MG63 (cell line): ENCODE measurements around the gene IGF1R. TPM values are rescaled to one million over a fixed set of nuclear protein-coding genes. Genes with fewer than 3 reads are reported as not detected.
A peak's percentile ranks its signal among the peaks of the same experiment; 100 is the strongest.

ENCODE experiments used
- DNase-seq: peaks from one replicate; pipeline ENCODE4 v3.0.0-alpha.2; 2020
- H3K27me3 ChIP-seq: fragments of 250-450 bp; sonication (Bioruptor Pico); 2 replicates; pipeline ENCODE4 v1.5.1; 2020; ENCODE audit warnings: mild to moderate bottlenecking, moderate library complexity
- H3K36me3 ChIP-seq: fragments of 250-450 bp; sonication (Bioruptor Pico); 2 replicates; pipeline ENCODE4 v1.5.1; 2020; ENCODE audit warnings: mild to moderate bottlenecking, moderate library complexity
- H3K4me3 ChIP-seq: fragments of 250-450 bp; sonication (Bioruptor Pico); 2 replicates; pipeline ENCODE4 v1.5.1; 2020; ENCODE audit warnings: mild to moderate bottlenecking, moderate library complexity
- H3K9me3 ChIP-seq: fragments of 250-450 bp; sonication (Bioruptor Pico); 2 replicates; pipeline ENCODE4 v1.5.1; 2020; ENCODE audit warnings: mild to moderate bottlenecking, moderate library complexity
- total RNA-seq: library from RNA; depleted of rRNA; stranded (reverse); fragments of >200 nt; shearing (Covaris generic); gene quantifications from 2 replicates; pipeline ENCODE4 v1.2.3, GENCODE V29; 2014; ENCODE audit warnings: low replicate concordance

The IGF1R gene
- total RNA-seq, 1 experiment from 2014 or later = 2.5 TPM

DNA sequence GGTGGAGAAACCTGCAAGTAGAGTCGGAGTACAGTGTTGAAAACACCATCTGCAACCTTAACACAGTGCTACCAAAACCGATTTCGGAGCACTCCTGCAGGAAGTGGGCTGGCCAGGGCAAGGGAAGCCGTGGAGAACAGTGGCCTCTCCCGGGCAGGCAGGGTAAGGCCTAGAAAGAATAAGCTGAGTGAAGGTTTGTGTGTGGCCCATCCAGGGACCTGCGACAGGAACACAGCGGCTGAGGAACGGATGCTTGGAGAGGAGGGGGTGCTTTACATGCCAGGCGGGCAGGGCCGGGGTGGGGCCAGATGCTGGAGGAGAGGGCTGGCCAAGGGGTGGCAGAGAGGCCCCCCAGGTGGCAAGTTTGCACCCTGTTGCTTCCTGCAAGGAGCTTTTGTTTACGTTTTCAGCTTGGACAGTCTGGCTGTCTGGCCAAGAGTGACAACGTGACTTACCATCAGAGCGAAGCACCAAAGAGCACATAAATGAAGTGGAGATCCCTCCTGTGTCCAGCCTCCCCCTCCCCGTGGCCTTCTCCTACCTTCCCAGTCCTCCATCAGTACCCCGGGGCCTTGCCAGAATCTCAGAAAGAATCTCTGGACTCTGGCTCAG, 202.7 kb downstream of the IGF1R start:
- DNase-seq = peak; percentile 60
- Histone ChIP-seq H3K27me3 (no peaks in the 10 kb centered on the region; the same call in 1 of the 2 replicates), H3K36me3 (no peaks in the 10 kb centered on the region), H3K4me3 (peak overlapping the region; percentile 61; the same call in 1 of the 2 replicates), H3K9me3 (no peaks in the 10 kb centered on the region)

- Histone ChIP-seq H3K27me3 (no peaks in the 10 kb centered on the region; the same call in 1 of the 2 replicates), H3K36me3 (no peaks in the 10 kb centered on the region), H3K4me3 (peak overlapping the region; percentile 61), H3K9me3 (no peaks in the 10 kb centered on the region)
- DNase-seq = peak; percentile 75
These were observed 204.8 kb downstream of the IGF1R start for GRCh38 chr15:98853161-98853560.

DNA sequence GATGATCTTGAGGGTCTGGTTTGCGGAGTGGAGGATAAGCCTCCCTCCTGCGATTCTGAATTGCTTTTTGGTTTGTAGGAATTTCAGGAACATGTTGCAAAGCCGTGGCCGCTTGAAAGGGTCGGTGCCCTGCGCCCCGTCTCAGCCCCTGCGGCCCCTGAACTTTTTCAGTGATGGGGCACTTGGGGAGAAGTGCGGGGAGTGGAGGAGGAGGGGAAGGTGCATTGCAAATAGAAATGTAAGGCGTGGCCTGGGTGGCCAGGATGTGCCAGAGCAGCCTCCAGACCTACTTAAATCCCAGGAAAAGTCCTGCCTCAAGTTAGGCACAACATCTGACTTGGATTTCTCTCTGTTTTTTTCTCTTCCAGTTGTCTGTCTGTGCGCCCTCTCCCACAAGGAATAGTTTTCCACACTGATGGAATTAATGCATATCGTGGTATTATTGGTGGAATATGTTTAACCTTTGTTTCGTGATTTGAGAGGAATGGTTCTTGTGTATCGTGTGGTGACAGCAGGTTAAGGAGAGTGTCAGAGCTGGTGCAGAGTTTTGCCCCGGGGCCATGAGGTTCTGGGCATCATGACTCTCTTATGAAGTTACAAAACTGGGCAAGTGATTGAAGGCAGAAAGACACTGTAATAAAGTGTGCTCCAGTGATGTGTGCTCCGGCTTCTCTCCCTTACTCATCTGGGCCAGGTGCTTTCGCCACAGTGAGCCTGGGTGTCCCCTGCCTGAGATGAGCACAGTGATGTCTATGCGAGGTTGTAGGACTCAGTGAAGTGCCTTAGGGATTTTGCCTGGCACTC, 205.5 kb downstream of the IGF1R start:
- H3K36me3 ChIP-seq = no peaks in the 10 kb centered on the region
- no peak overlapping the region; the same call in 1 of the 2 replicates for H3K4me3 ChIP-seq
- H3K9me3 ChIP-seq = no peaks in the 10 kb centered on the region
- no peak for DNase-seq
- no peaks in the 10 kb centered on the region; the same call in 1 of the 2 replicates for H3K27me3 ChIP-seq

- Histone ChIP-seq H3K9me3 (no peaks in the 10 kb centered on the region), H3K36me3 (no peaks in the 10 kb centered on the region), H3K27me3 (no peaks in the 10 kb centered on the region; the same call in 1 of the 2 replicates)
These were observed 206.2 kb downstream of the IGF1R start for GRCh38 chr15:98854496-98854895.

DNA sequence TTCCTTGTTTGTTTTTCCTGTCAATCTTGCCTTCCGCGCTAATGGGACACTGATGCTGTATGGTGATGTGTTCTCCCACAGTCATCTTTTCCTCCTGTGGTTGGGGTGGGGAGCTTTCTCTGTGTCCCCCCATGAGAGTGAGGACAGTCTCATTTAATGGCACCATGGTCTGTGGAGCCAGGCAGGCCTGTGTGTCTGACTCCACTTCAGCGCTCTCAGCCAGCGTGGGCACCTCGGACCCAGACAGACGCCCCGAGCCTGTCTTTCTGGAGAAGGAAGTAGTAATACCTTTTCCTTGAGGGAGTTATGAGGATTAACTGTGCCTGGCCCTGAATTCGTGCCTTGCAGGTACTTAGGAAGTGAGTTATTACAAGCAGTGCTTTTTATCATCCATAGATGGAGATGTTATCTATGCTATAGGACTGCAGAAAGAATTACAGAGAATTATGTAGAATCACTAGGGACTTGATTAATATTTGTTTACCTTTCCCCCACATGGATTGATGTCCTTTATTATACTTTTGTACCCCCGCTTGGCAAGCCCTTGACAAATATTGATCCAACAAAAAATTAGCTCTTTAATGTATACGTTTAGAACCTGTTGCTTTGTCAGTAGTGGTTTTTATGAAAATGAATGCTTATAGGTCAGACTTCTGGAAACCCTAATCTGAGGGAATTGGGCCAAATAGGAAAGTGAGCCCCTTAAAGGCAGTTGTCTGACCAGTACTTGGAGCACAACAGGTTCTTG, 206.9 kb downstream of the IGF1R start:
- no peak for DNase-seq
- no peaks in the 10 kb centered on the region for H3K36me3 ChIP-seq
- no peaks in the 10 kb centered on the region for H3K9me3 ChIP-seq
- H3K27me3 ChIP-seq = no peaks in the 10 kb centered on the region
- no peak overlapping the region for H3K4me3 ChIP-seq

More at GRCh38 chr15:98854496-98854895, 206.2 kb downstream of the IGF1R start:
- no peak overlapping the region for H3K4me3 ChIP-seq
- DNase-seq = no peak

DNA sequence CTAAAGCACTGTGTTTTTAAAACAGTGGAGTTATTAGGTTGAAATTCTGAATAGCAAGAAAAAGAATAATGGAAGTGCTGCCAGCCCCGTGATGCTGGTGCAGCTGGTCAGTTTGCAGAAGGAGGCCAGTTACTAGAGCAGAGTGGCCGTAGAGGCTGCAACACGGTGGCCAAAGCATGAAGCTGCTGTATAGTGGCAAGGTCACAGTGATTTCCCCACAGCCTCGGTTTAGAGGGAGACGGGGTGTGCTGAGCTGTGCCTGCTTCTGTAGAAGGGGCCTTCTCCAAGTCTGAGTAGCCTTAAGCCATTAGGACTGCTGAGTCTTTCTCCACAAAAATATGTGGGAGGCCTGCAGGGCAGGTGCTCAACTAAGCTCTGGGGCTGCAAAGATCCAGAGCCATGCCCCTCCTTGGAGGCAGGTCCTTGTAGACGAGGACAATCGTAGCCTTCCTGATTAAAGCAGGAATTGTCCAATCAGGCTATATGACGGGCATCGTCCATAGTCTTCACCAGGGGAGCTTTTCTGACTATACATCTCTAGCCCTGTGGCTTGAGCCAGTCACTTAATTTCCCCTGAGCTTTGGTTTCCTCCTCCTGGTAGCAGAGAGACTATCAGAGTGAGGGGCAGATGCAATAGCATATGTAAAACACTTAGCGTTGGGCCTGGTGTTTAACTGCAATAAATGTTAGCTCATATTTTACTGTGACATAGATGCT, 207.6 kb downstream of the IGF1R start:
- no peak overlapping the region for H3K4me3 ChIP-seq
- no peak for DNase-seq
- no peaks in the 10 kb centered on the region for H3K36me3 ChIP-seq
- H3K9me3 ChIP-seq = no peaks in the 10 kb centered on the region
- no peaks in the 10 kb centered on the region for H3K27me3 ChIP-seq

GRCh38 chr15:98856532-98856907, 208.2 kb downstream of the IGF1R start:
- H3K9me3 ChIP-seq = no peaks in the 10 kb centered on the region
- H3K4me3 ChIP-seq = no peak overlapping the region
- no peaks in the 10 kb centered on the region for H3K27me3 ChIP-seq
- H3K36me3 ChIP-seq = no peaks in the 10 kb centered on the region
- DNase-seq = peak; percentile 41

- Histone ChIP-seq H3K27me3 (no peaks in the 10 kb centered on the region), H3K9me3 (no peaks in the 10 kb centered on the region), H3K36me3 (no peaks in the 10 kb centered on the region), H3K4me3 (no peak overlapping the region)
- no peak for DNase-seq
These were observed 210.3 kb downstream of the IGF1R start for GRCh38 chr15:98858610-98859023.

GRCh38 chr15:98859149-98859548, 210.8 kb downstream of the IGF1R start:
- Histone ChIP-seq H3K4me3 (no peak overlapping the region), H3K9me3 (no peaks in the 10 kb centered on the region), H3K27me3 (no peaks in the 10 kb centered on the region), H3K36me3 (no peaks in the 10 kb centered on the region)
- DNase-seq = no peak

DNA sequence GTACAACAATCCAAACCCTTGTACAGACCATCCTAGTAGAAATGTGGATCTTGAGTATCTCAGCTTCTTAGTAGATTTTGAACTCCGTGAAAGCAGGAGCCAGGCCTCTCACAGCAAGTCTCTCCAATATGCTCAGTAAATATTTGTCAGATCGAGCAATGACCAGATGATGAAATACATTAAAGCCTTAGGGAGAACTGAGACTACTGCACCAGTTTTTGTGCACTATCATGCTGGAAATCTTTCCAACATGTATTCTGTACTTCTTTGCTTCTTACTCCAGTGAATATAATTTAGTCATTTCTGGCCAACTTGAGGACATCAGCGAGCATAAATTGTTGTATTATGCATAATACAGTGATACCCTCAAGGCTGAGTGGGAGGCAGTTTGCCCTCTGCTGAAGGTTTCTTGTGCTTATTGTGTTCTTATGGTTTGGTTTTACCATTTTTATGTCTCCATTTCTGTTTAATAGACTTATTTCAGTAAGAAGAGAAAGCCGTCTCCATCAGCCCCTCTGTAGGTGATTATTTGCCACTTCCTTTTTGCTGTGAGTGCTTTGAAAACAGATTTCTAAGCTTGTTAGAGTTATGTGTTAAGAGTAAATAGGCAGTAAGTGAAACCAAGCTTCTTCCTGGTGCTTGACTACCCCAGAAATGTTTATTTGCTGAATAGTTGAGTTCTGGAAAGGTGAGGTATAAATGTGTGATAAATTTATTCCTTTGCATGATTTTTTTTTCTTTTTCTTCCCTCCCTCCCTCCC, 212.1 kb downstream of the IGF1R start:
- H3K9me3 ChIP-seq = no peaks in the 10 kb centered on the region
- H3K4me3 ChIP-seq = no peak overlapping the region
- no peaks in the 10 kb centered on the region for H3K36me3 ChIP-seq
- no peak for DNase-seq
- no peaks in the 10 kb centered on the region for H3K27me3 ChIP-seq

DNA sequence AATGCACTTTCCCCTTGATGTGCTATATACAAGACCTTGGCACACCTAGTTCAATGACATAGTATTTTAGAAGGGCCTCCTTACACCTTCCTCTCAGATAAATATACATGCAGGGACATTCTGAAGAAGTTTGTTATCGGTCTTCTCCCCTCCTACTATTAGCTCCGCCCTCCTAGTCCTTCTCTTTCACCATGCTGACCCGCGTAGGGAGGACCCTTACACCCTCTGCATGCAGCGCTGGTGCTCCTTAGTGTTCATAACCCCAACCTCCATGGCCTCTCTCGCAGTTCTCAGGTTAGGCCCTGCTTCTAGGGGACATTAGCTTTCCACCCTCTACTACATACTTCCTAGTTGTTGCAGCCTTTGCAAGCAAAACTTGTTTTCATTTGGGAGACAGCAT, 212.8 kb downstream of the IGF1R start:
- H3K27me3 ChIP-seq = no peaks in the 10 kb centered on the region
- no peak overlapping the region for H3K4me3 ChIP-seq
- H3K9me3 ChIP-seq = no peaks in the 10 kb centered on the region
- DNase-seq = no peak
- no peaks in the 10 kb centered on the region for H3K36me3 ChIP-seq

DNA sequence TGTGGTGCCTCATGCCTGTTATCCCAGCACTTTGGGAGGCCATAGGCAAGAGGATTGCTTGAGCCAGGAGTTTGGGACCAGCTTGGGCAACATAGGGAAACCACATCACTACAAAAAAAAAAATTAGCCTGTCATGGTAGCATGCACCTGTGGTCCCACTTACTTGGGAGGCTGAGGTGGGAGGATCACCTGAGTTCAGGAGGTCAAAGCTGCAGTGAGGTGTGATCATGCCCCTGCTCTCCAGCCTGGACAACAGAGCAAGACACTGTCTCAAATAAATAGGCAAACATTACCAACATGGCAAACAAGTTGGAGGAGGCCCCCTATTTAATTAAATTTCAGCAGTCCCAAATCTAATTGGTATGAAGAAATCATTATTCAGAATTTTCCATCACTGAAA, 215.6 kb downstream of the IGF1R start:
- DNase-seq = no peak
- H3K4me3 ChIP-seq = no peak overlapping the region
- H3K27me3 ChIP-seq = no peaks in the 10 kb centered on the region
- no peaks in the 10 kb centered on the region for H3K36me3 ChIP-seq
- no peaks in the 10 kb centered on the region for H3K9me3 ChIP-seq

DNA sequence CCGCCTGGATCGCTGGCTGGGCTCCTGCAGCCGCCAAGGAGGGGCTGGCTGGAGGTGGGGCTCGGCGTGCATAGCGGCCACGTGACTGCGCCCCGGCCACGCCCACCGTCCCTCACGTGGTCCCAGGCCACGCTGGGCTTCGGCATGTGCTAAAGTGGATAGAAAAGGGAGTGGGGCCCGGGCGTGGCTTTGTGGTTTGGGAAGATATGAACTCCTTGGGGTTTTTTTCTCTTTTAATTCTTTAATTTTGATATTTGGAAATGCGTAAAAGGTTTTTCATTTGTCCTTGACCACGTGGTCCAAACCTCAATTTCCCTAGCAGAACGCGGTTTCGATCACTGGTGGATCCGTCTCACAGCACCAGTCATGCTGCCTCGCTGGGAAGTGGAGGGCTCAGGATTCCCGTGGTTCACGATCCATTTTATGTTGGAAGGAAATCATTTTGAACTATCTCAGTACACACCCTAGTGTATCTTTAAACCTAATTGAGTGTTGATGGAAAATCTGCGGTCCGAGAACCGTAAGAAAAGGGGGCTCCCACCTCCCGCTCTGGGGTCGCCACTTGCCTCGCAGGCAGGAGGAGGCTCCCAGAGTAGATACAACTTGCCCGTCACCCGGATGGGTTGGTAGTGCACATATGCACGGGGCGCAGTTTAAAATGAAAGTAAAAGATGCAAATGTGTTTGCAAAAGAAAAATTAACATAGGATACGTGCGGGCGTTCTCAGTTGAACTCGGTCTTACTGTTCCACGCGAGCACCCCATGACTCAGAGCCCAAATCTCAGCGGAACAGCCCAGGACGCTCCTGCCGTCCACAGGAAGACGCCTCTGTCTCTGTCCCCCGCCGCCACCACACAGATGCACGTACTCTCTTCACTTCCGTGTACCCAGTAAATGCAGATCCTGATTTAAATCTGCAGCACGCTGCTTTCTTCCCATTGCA, 217.3 kb downstream of the IGF1R start:
- Histone ChIP-seq H3K36me3 (no peaks in the 10 kb centered on the region), H3K4me3 (peak overlapping the region; percentile 55), H3K27me3 (no peaks in the 10 kb centered on the region), H3K9me3 (no peaks in the 10 kb centered on the region)
- DNase-seq = peak; percentile 93

DNA sequence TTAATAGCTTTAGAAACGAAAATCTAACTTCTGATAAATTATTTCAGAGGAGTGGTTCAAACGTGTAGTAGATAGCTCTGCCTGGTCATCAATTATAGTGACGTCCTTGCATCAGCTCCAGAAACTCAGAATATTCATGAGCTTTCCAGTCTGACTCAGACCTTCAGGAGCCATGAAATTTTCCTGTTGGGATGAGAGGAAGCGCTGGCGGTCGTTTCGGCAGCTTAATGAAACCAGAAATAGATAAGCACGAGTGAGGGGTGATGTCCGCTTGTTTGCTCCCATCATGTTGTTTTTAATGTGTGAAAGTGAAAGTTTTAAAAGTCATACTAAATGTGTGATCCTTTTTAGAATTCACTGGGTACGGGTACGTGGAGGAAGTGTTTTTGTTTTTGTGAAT, 218.2 kb downstream of the IGF1R start:
- H3K27me3 ChIP-seq = no peaks in the 10 kb centered on the region
- no peaks in the 10 kb centered on the region for H3K36me3 ChIP-seq
- peak; percentile 62 for DNase-seq
- no peaks in the 10 kb centered on the region; the same call in 1 of the 2 replicates for H3K9me3 ChIP-seq
- H3K4me3 ChIP-seq = peak overlapping the region; percentile 55

- Histone ChIP-seq H3K4me3 (no peak overlapping the region), H3K9me3 (no peaks in the 10 kb centered on the region; the same call in 1 of the 2 replicates), H3K27me3 (no peaks in the 10 kb centered on the region), H3K36me3 (no peaks in the 10 kb centered on the region)
- DNase-seq = no peak
These were observed 220.2 kb downstream of the IGF1R start for GRCh38 chr15:98868564-98868963.
